Gastroesophageal sphincter (tissue), 2 donors: ENCODE data around the gene SIRT4.
"Not testable (repeated sequence)": the region's sequence is repeated elsewhere in the genome, so short reads cannot be mapped to it uniquely, and the experiment has no call there.

Experiments used
- POLR2A ChIP-seq, 2 donors: fragments of 450-650 bp; IDR thresholded peaks; one replicate each; pipeline ENCODE4 v1.6.1; 2017; ENCODE audit warnings: antibody characterized with exemption in 2 of 2, mild to moderate bottlenecking in 2 of 2, moderate library complexity in 1 of 2
- POLR2AphosphoS5 ChIP-seq: sonication (generic); formaldehyde crosslinking; IDR thresholded peaks from one replicate; pipeline ENCODE4 v1.6.1; 2017; ENCODE audit warnings: antibody characterized with exemption

- TF ChIP-seq POLR2A (IDR thresholded peaks at IDR 0.05); POLR2AphosphoS5: not testable (repeated sequence)
Measured at GRCh38 chr12:120335447-120335846, 33.3 kb downstream of the SIRT4 start.
